Testis (tissue), 3 donors: ENCODE measurements around the gene WDR45B. TPM values are rescaled to one million over a fixed set of nuclear protein-coding genes. Genes with fewer than 3 reads are reported as not detected.

ENCODE experiments used
- DNase-seq: peaks from one replicate; pipeline ENCODE4 v3.0.0-alpha.2; 2019
- H3K27ac ChIP-seq, 2 donors: fragments of 200-600 bp; sonication (generic); one replicate each; pipeline ENCODE4 v1.5.1; 2019
- H3K27me3 ChIP-seq: fragments of 200-600 bp; sonication (generic); one replicate; pipeline ENCODE4 v1.5.1; 2019
- H3K36me3 ChIP-seq: fragments of 200-600 bp; sonication (generic); one replicate; pipeline ENCODE4 v1.5.1; 2017; ENCODE audit warnings: low read depth; ENCODE audit errors: missing control alignments
- H3K4me1 ChIP-seq: fragments of 200-600 bp; sonication (generic); one replicate; pipeline ENCODE4 v1.5.1; 2019
- H3K4me3 ChIP-seq, 2 donors: fragments of 200-600 bp; sonication (generic); one replicate each; pipeline ENCODE4 v1.5.1; 2017 to 2019
- H3K9me3 ChIP-seq: fragments of 200-600 bp; sonication (generic); one replicate; pipeline ENCODE4 v1.5.1; 2017
- POLR2A ChIP-seq: fragments of 450-650 bp; IDR thresholded peaks from one replicate; pipeline ENCODE4 v1.6.1; 2017; ENCODE audit warnings: antibody characterized with exemption, mild to moderate bottlenecking, moderate library complexity
- WGBS, 2 donors: methylation state at CpG; one replicate each; pipeline ENCODE4 v1.1.5; 2018; 5-methylcytosine and 5-hydroxymethylcytosine counted together
- intact Hi-C: fragments of 100-400 bp; cut with DNase I; formaldehyde crosslinking; loops from one replicate; pipeline ENCODE4 v1.15.1; 2023; ENCODE audit warnings: low total_unique reads
- polyA plus RNA-seq: library from polyadenylated mRNA; stranded (reverse); fragments of 350-450 nt; fragmentation: Illumina TruSeq; extraction: RNeasy Lipid Tissue Mini Kit (QIAGEN cat#74804); gene quantifications from one replicate; pipeline ENCODE4 v1.2.3, GENCODE V29; 2014; ENCODE audit warnings: low read depth, low replicate concordance; ENCODE audit not compliant: insufficient read depth
- total RNA-seq, 2 donors: library from RNA; depleted of rRNA; stranded (reverse); fragments of >200 nt; gene quantifications; one replicate each; pipeline ENCODE4 v1.2.3, GENCODE V29; 2016
- TF ChIP-seq, protein P1 (sequence below), 3 experiments: fragments of 450-650 bp in 2 of 3; fragments of 200-600 bp in 1 of 3; sonication (generic) in 1 of 3; IDR thresholded peaks; one replicate each; pipeline ENCODE4 v1.5.1; 2016 to 2019; ENCODE audit warnings: antibody characterized with exemption in 3 of 3, mild to moderate bottlenecking in 2 of 3, moderate library complexity in 1 of 3

WDR45B gene
- total and polyA plus RNA-seq, 3 donors from 2014 or later = 142 to 165 (median 163) TPM

DNA sequence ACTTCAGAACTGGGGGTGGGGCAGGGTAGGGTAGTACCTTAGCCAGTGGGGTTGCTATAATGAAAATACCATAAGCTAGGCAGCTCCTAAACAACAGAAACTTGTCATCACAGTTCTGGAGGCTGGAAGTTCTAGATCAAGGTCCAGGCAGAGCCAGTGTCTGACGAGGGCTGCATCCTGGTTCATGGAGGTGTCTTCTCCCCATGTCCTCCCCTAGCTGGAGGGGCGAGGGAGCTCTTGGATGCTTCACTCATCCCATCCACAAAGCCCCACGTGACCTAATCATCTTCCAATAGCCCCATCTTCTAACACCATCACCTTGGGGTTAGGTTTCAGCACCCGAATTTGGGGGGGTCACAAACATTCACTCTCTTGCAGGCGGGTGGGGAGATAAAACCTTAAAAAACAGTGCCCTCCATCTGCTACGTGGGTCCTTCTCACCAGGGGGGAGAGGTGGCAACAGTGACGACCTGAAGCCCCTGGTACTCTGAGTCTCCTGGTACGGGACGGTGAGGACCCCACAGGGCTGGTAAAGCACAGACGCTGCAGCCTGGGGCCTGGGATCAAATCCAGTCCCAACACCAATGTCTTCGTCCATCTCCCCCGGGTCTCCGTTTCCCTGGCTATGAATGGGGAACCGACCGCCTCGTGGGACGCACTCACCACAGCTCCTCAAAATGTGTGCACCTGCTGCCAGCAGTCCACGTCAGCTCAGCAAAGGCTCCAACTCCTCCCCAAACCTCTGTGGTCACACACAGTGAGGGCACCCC lies 27.4 kb upstream of the WDR45B start:
- TF ChIP-seq POLR2A = no peak
- TF ChIP-seq, protein P1, sequence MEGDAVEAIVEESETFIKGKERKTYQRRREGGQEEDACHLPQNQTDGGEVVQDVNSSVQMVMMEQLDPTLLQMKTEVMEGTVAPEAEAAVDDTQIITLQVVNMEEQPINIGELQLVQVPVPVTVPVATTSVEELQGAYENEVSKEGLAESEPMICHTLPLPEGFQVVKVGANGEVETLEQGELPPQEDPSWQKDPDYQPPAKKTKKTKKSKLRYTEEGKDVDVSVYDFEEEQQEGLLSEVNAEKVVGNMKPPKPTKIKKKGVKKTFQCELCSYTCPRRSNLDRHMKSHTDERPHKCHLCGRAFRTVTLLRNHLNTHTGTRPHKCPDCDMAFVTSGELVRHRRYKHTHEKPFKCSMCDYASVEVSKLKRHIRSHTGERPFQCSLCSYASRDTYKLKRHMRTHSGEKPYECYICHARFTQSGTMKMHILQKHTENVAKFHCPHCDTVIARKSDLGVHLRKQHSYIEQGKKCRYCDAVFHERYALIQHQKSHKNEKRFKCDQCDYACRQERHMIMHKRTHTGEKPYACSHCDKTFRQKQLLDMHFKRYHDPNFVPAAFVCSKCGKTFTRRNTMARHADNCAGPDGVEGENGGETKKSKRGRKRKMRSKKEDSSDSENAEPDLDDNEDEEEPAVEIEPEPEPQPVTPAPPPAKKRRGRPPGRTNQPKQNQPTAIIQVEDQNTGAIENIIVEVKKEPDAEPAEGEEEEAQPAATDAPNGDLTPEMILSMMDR (IDR thresholded peaks at IDR 0.05) = no peak
- intact Hi-C loops = no loop called here
- Histone ChIP-seq H3K4me1 (no peaks in the 10 kb centered on the region), H3K27ac (no peak overlapping the region), H3K9me3 (no peaks in the 10 kb centered on the region), H3K4me3 (no peak overlapping the region), H3K36me3 (no peaks in the 10 kb centered on the region), H3K27me3 (no peaks in the 10 kb centered on the region)
- DNase-seq = no peak
- WGBS, 2 donors = 84 to 92% methylated on average over 16 to 18 of the region's 18 CpGs

DNA sequence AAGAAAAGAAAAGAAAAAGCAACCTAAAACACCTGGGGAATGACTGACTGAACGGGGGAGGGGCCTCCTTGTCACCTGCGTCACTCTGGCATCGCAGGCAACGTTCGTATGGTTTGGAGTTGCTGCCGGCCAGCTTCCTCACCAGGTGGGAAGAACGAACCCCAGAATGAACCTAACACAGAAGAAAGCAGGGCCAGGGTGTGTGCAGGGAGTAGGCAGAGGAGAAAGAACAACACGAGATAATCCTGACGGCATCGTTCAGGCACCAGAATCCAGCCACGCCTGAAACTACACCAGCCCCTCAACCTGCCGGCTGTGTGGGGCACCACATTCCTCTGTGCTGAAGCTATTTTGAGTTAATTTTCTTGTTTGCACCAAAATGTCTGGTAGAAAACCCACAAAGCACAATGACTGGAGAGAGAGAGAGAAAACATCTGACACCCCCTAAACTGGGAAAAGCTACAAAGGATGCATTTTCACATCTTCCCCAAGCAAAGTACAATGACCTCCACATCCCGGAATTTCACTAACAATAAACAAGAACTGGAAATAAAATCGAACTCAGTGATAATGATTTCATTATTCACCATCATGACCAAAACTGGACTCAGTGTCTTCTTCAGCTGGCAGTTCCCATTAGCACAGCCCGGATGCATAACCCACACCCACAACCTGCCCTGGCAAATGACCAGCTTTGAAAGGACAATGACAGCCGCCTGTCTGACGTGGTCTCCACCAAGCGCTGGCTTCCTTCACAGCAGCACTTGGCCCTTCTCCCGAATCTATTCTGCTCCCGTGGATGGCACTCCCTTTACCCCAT lies 26.6 kb upstream of the WDR45B start:
- 73 to 82% methylated on average over 20 of the region's 20 CpGs for WGBS, 2 donors

DNA sequence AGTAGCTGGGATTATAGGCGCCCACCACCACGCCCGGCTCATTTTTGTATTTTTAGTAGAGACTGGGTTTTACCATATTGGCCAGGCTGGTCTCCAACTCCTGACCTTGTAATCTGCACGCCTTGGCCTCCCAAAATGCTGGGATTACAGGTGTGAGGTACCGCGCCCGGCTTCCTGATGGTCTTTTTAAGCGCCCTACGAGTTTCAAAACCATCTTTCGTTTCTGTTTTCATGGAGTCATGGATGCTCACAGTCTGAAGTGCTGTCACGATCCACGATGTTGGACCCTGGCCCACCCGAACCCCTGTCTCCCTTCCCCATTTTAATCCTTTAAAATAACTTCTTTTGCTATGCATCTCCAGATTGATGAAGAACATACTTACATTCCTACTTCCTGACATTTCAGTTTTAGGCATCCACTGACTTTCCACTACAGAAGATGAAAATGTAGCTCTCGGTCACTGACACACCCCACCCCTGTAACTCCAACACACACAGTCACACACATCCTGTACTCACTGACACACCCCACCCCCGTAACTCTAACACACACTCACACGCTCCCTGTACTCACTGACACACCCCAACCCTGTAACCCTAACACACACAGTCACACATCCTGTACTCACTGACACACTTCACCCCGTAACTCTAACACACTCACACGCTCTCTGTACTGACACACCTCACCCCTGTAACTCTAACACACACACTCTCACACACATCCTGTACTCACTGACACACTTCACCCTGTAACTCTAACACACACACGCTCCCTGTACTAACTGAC lies 22.6 kb upstream of the WDR45B start:
- no peak overlapping the region for H3K4me3 ChIP-seq
- H3K27me3 ChIP-seq = no peaks in the 10 kb centered on the region
- no peaks in the 10 kb centered on the region for H3K36me3 ChIP-seq
- TF ChIP-seq, protein P1 (IDR thresholded peaks at IDR 0.05) = no peak
- TF ChIP-seq POLR2A = no peak
- intact Hi-C loops = no loop called here
- no peak for DNase-seq
- H3K4me1 ChIP-seq = no peaks in the 10 kb centered on the region
- no peaks in the 10 kb centered on the region for H3K9me3 ChIP-seq
- H3K27ac ChIP-seq = peak overlapping the region in 1 of 2 donors; percentile 77
- whole genome bisulfite sequencing, 2 donors = 77 to 91% methylated on average over 19 of the region's 19 CpGs

More for the DNA sequence above, 26.6 kb upstream of the WDR45B start:
- Histone ChIP-seq H3K27ac (no peak overlapping the region), H3K36me3 (no peaks in the 10 kb centered on the region), H3K4me1 (no peaks in the 10 kb centered on the region), H3K27me3 (no peaks in the 10 kb centered on the region), H3K9me3 (no peaks in the 10 kb centered on the region), H3K4me3 (no peak overlapping the region)
- TF ChIP-seq POLR2A = no peak
- TF ChIP-seq, protein P1 (IDR thresholded peaks at IDR 0.05) = no peak
- DNase-seq = no peak
- intact Hi-C loops = no loop called here

DNA sequence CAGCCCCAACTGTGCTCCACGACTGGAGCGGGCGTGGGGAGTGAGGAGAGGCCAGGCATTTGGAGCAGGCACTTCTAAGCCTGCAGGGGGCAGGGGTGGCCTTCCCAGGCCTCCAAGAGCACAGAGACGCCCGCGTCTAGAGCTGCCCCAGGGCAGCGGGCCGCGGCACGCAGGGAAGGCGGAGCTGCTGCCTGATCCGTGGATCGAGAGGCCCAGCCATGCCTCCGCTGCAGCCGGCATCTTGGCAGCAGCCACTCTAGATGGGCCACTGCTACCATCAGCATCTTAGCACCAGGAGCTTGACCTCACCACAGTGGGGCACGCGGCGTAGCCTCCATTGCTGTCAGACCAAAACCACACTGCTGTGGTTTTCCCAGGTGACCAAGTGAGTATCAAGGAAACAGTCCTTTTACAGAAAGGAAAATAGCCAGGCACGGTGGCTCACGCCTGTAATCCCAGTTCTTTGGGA lies 20.4 kb upstream of the WDR45B start:
- no peaks in the 10 kb centered on the region for H3K4me1 ChIP-seq
- WGBS, 2 donors = 51 to 81% methylated on average over 10 to 20 of the region's 20 CpGs
- no peak for TF ChIP-seq POLR2A
- TF ChIP-seq, protein P1 (IDR thresholded peaks at IDR 0.05) = peak; percentile 39 to 47 (median 42)
- intact Hi-C loops = no loop called here
- no peaks in the 10 kb centered on the region for H3K27me3 ChIP-seq
- peak; percentile 74 for DNase-seq
- no peaks in the 10 kb centered on the region for H3K9me3 ChIP-seq
- no peaks in the 10 kb centered on the region for H3K36me3 ChIP-seq
- no peak overlapping the region for H3K4me3 ChIP-seq
- H3K27ac ChIP-seq = no peak overlapping the region
